NCI-H748 treated with DMSO at 0.1 percent for 48 hours (cell line): ENCODE measurements around the gene PXK.
A peak's percentile ranks its signal among the peaks of the same experiment; 100 is the strongest.

Source experiments
- DNase-seq: peaks from one replicate; lab custom pipeline; 2025; lab: John Stamatoyannopoulos, UW

PXK gene

DNA sequence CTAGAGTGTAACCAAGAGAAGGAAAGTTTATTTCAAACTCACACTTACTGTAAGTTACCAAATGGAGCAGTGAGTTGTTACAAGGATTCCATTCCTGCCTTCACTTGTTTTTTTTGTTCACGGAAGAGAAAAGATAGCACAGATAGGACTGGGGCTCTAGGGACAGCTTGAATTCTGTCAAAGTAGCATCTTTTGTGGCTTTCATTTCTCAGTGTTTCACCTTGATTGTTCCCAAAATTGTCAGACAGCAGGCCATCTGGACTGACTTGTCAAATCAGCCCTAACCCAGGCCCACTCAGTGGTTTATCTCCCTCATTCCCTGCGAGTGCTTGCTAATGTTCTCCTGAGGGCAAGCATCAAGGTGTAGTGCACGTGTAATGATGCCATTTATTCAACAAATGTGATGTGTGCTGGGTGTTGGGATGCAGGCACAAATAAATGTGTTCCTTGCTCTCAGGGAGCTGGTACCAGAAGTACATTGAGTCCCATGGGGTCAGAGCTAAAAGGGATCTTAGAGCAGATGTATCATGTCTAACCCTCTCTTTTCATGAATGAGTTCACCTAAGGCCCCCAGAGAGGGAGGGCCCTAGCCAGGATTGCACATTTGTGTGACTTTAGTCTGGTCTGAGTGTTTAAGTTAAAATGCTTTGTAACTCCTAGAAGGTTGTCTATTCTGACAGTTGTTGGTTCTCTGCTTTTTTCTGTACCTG lies 51.8 kb downstream of the PXK start:
- DNase-seq: no peak

- DNase-seq: no peak
These were observed 54.1 kb downstream of the PXK start for GRCh38 chr3:58386626-58387365.

GRCh38 chr3:58387650-58388546 lies 55.2 kb downstream of the PXK start:
- no peak for DNase-seq

DNA sequence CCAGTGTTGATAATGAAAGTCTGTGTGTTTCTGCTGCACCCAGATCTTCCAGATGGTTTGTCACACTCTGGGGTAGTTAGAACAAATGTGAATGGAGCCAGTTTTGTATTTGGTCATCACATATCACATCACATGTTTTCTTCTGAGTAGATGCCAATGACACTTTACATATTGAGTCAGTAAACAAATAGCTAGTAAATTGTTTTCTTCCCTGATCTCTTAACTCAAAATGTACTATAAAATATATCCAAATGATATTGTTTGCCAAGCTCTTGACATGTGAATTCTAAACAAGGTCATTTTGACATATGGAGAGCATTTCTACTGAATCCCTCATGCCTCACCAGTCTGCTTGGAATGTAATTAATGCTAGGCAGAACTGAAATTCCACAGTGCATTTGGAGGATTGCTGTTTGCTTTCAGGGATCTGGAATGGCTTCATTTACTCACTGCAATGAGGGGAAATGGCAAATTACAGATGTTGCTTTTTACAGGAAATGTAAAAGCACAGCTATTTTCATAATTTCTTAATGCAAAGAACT lies 55.9 kb downstream of the PXK start:
- no peak for DNase-seq

GRCh38 chr3:58391156-58391865 lies 58.6 kb downstream of the PXK start:
- no peak for DNase-seq

DNA sequence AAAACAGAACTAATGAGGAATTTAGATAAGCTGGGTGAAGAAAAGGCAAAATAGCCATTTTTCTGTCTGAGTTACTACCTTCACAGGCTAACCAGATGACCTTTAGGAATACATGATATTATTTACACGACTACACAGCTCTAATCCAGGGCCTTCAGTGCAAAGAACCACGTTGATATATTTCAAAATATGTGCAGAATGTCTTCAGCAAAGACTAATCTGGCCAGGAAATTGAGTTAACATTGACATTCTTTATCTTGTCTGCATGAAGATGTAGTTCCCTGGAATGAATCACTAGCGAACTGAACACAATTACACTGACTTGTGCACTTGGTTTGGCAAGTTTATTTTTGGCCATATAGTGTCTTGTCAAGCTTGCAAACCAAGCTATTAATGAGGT lies 59.5 kb downstream of the PXK start:
- no peak for DNase-seq

DNA sequence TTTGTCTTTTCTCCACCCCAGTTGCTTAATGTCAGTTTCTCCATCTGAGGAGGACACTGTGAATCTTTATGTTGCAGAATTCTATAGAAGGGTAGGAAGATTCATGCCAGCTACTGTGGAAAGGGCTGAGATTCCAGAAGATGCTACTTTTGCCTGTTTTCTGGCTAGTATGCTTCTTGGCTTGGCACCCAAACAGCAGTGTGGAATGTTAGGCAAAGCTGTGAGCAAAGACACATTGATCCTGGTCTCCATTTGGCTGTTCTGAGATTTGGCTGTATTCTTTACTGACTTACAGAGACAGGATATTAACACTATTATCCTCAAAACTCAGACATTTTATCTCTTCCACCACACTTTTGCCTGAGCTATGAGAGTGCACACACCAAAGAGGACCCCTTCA lies 61.6 kb downstream of the PXK start:
- no peak for DNase-seq

DNA sequence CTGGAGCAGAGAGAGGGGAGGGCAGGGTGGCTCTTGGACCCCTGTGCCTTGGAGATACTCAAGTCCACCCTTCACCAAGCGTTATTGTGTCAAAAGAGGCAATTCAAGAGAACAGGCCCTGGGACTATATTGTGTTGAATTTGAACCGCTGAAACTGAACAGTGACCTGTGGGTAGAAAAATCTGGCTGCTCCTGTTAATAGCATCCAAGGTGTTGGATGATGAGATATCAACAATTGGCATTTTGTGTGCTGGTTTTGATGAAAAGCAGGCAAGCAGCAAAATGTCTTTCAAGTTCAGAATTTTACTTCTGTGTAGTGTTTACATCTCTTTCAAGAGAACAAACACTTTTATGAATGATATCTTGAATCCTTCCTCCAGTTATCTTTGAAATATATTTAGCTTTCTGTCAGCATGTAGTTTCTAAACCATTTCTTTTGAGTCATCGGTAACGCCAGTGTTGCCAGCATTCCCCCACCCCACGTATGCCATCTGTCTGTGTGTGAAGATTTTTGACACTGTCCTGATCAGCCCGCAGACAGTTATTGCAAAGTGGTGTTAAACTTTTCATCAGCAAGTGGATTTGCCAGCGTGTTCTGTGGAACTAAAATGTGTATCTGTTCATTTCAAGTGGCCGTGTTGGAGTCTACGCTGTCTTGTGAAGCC lies 66.1 kb downstream of the PXK start:
- DNase-seq: no peak

DNA sequence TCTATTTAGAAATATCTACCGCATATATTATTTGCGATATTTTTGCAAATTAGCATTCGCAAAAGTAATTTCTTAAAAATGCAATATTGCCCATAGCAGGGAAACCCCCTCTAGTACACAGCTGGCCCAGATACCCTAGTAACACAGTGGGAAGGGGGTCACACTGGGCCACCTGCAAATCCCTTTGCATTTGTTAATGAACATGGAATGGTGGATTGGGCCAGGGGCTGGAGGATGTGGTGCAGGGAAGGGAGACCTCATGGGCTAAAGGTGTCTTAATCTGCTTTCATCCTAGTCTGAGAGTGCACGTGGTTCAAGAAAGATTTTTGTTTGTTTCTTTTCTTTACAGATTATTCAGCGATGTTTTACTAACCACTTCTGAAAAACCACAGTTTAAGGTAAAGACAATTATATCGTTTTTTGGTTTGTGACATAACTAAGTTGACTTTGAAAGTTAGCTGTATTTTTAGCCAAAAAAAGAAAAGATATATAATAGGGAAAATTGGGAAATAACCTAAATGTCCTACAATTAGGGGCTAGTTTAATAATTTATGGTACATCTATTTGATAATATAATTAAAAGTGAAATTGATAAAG lies 70.9 kb downstream of the PXK start:
- DNase-seq: no peak

DNA sequence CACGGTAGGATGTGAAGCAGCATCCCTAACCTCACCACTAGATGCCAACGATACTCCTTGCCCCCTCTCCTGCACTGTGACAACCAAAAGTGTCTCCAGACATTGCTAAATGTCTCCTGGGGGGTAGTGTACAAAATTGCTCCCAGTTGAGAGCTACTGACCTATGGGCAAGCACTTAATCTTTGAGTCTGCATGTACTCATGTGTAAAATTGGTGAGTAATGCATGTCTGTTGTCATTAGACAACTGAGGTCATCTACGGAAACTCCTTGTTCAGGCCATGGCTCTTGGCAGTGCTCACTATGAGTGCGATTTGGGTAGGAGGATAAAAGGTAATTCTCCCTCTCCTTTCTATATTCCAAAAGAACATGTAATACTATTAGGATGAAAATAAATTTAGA lies 71.7 kb downstream of the PXK start:
- no peak for DNase-seq

GRCh38 chr3:58408906-58409305 lies 76.2 kb downstream of the PXK start:
- DNase-seq: no peak

GRCh38 chr3:58409663-58410062 lies 77.0 kb downstream of the PXK start:
- no peak for DNase-seq

DNA sequence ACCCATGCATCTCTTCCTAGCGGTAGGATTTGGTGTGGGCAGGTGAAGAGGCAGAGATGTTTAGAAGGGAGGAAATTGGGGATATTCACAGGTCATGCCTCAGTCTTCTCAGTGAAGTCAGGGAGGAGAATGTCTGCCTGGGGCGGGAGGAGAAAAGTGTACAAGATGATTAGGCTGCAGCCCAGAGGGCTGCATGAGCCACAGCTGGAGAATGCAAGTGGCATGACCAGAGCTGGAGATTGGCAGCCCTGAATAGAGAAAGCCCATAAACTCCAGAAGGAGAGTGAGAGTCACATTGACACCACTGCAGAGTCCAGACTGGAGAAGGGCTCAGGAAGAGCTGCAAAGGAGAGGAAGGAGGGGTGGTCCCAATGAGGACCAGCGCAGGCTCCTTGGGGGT lies 78.3 kb downstream of the PXK start:
- DNase-seq: no peak

GRCh38 chr3:58411851-58412830 lies 79.4 kb downstream of the PXK start:
- no peak for DNase-seq

GRCh38 chr3:58414538-58415197 lies 82.0 kb downstream of the PXK start:
- DNase-seq: peak; percentile 11

DNA sequence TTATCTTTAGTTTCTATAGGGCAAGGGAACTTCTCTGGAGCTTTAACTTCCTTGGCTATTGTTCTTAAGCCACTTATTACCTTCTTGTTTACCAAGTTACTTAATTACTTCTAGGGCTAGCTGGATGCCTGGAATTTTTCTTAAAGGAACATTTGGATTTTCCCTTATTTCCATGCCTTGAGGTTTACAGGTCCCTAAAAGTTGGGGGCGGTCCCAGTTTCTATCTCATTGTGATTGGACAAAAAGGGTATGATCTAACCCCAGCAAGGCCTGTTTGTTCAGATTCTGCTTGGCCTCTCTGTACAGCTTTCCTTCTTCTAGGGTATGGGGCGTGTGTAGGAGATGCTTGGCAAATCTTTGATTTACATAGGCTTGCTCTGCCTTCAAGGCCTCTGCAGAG lies 83.5 kb downstream of the PXK start:
- no peak for DNase-seq

- DNase-seq: no peak
These were observed 84.4 kb downstream of the PXK start for GRCh38 chr3:58417075-58417474.

- no peak for DNase-seq
These were observed 85.5 kb downstream of the PXK start for GRCh38 chr3:58418227-58418626.
